Gastroesophageal sphincter (tissue), 4 donors: Measurements from ENCODE around the gene GCN1. TPM values are rescaled to one million over a fixed set of nuclear protein-coding genes. Genes with fewer than 3 reads are reported as not detected.

Source experiments
- ATAC-seq: fragments of 150-250 bp; one replicate; pipeline ENCODE4 v1.9.1; 2016; ENCODE audit warnings: mild to moderate bottlenecking, moderate library complexity
- H3K27ac ChIP-seq, 4 donors: fragments of 200-600 bp; sonication (generic) in 3 of 4; 1 replicate in 3 of 4; 2 replicates in 1 of 4; pipeline ENCODE4 v1.5.1; 2016 to 2019
- H3K27me3 ChIP-seq: fragments of 200-600 bp; sonication (generic); one replicate; pipeline ENCODE4 v1.5.1; 2019
- H3K36me3 ChIP-seq, 2 donors: fragments of 200-600 bp; sonication (generic); one replicate each; pipeline ENCODE4 v1.5.1; 2019; ENCODE audit warnings: control low read depth in 1 of 2
- H3K4me1 ChIP-seq, 3 donors: fragments of 200-600 bp; sonication (generic); 1 replicate in 2 of 3; 2 replicates in 1 of 3; pipeline ENCODE4 v1.5.1; 2016 to 2019; ENCODE audit warnings: control low read depth in 2 of 3
- H3K4me3 ChIP-seq, 2 donors: fragments of 200-600 bp; sonication (generic); one replicate each; pipeline ENCODE4 v1.5.1; 2019; ENCODE audit warnings: mild to moderate bottlenecking in 1 of 2, moderate library complexity in 1 of 2
- H3K9me3 ChIP-seq, 3 donors: fragments of 200-600 bp; sonication (generic); one replicate each; pipeline ENCODE4 v1.5.1; 2017 to 2019; ENCODE audit warnings: control low read depth in 2 of 3
- EP300 ChIP-seq: sonication (generic); formaldehyde crosslinking; IDR thresholded peaks from one replicate; pipeline ENCODE4 v1.6.1; 2017; ENCODE audit warnings: antibody characterized with exemption, mild to moderate bottlenecking
- POLR2A ChIP-seq, 2 donors: fragments of 450-650 bp; IDR thresholded peaks; one replicate each; pipeline ENCODE4 v1.6.1; 2017; ENCODE audit warnings: antibody characterized with exemption in 2 of 2, mild to moderate bottlenecking in 2 of 2, moderate library complexity in 1 of 2
- POLR2AphosphoS5 ChIP-seq: sonication (generic); formaldehyde crosslinking; IDR thresholded peaks from one replicate; pipeline ENCODE4 v1.6.1; 2017; ENCODE audit warnings: antibody characterized with exemption
- WGBS, 2 donors: methylation state at CpG; one replicate each; pipeline ENCODE4 v1.1.5; 2018; ENCODE audit warnings: low coverage in 1 of 2; 5-methylcytosine and 5-hydroxymethylcytosine counted together
- total RNA-seq, 4 donors: library from RNA; depleted of rRNA; stranded (reverse); fragments of >200 nt; gene quantifications; one replicate each; pipeline ENCODE4 v1.1.0, GENCODE V29; 2016
- TF ChIP-seq, protein P1 (sequence below), 4 experiments: fragments of 200-600 bp in 2 of 4; fragments of 450-650 bp in 2 of 4; sonication (generic) in 1 of 4; IDR thresholded peaks; one replicate each; pipeline ENCODE4 v1.5.1; 2017 to 2019; ENCODE audit warnings: antibody characterized with exemption in 4 of 4, mild to moderate bottlenecking in 2 of 4, moderate library complexity in 2 of 4

Gene GCN1
- total RNA-seq, 4 donors from 2014 or later: 39.3 to 82.2 (median 56.0) TPM

DNA sequence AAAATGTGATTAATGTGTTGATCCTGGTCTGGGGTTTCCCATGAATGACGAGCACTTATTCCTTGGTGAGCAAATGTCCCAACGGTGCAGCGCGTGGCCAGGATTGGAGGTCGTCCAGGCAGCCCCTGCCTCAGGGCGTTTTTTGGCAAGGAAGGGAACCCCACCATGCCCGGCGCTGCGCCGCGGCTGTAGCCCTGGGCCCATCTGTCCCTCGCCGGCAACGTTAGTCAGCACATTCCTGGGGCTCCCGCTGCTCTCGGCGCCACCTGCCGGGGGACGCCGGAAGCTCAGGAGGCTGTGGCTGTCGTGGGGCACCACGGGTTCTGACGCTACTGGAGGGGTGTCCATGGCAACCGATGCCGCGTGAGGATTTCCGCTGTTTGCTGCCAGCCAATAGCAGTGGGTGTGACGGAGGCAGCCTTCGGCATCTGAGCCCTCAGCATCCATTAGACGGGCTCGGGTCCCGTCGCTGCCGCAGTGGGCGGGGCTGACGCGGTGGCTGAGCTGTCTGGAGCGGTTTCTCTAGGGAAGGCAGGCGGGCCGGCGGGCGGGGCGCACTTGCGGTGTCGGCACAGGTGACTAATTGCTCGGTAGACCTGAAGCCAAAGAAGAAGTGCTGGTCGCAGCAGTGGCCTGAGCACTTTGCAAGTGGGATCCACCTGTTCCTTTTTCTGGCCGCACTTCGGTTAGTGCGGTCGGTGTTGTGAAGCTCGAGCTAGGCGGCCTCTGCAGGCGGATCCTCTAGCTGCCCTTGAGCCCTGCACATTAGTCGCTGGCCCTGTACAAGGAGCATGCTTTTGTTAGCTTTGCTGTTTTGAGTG, 107.5 kb downstream of the GCN1 start:
- Histone ChIP-seq H3K36me3 (peaks cover 0 to 1% of the 10 kb centered on the region in 2 donors), H3K27me3 (no peaks in the 10 kb centered on the region), H3K4me3 (peak overlapping the region; percentile 11 to 42), H3K4me1 (peaks cover 0 to 18% (median 9%) of the 10 kb centered on the region in 3 donors), H3K9me3 (no peaks in the 10 kb centered on the region), H3K27ac (peak overlapping the region in 3 of 4 donors; percentile 77 to 83 (median 79))
- ATAC-seq: peak; percentile 99
- TF ChIP-seq, protein P1, sequence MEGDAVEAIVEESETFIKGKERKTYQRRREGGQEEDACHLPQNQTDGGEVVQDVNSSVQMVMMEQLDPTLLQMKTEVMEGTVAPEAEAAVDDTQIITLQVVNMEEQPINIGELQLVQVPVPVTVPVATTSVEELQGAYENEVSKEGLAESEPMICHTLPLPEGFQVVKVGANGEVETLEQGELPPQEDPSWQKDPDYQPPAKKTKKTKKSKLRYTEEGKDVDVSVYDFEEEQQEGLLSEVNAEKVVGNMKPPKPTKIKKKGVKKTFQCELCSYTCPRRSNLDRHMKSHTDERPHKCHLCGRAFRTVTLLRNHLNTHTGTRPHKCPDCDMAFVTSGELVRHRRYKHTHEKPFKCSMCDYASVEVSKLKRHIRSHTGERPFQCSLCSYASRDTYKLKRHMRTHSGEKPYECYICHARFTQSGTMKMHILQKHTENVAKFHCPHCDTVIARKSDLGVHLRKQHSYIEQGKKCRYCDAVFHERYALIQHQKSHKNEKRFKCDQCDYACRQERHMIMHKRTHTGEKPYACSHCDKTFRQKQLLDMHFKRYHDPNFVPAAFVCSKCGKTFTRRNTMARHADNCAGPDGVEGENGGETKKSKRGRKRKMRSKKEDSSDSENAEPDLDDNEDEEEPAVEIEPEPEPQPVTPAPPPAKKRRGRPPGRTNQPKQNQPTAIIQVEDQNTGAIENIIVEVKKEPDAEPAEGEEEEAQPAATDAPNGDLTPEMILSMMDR (IDR thresholded peaks at IDR 0.05): peak in 3 of 4 experiments; percentile 96 to 97 (median 96)
- TF ChIP-seq POLR2AphosphoS5 (peak; percentile 90), POLR2A (IDR thresholded peaks at IDR 0.05) (no peak), EP300 (no peak)
- 0 to 2% methylated on average over 1 to 6 of the region's 55 CpGs for WGBS, 2 donors

DNA sequence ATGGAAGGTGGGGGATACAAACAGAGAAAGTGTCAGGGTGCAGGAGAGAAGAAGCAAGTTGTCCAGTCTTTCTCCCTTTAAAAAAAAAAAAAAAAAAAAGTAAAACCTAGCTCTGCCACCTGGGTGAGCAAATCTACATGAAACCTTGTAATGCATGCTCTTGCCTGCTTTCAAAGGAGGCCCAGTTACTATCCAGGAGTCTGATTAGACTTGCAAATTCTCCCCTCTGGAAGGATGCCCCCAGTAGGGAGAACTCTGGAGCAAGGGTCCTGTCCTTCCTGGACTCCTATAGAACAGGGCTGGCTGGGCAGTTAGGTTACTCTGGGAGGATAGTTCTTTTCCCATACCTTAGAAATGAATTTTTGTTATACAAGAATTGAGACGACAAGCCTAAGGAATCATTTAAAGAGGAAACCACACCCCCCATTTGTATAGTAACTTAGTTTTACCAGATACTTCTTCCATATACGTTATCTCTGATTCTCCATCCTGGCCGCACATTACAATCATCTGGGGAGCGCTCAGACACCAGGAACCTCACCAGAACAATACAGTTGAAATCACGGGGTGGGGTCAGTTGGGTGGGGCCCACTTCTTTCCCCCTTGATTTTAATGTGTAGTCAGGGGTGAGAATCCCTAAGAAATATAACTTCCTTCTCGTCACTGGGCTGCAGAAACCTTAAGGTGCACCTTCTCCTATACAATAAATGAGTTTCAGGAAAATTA, 108.4 kb downstream of the GCN1 start:
- Histone ChIP-seq H3K4me1 (peaks cover 0 to 18% (median 9%) of the 10 kb centered on the region in 3 donors), H3K9me3 (no peaks in the 10 kb centered on the region), H3K27me3 (no peaks in the 10 kb centered on the region), H3K4me3 (peak overlapping the region in 1 of 2 donors; percentile 42), H3K27ac (peak overlapping the region in 3 of 4 donors; percentile 77 to 83 (median 79)), H3K36me3 (no peaks in the 10 kb centered on the region)
- 57 to 59% methylated on average over 6 of the region's 6 CpGs for WGBS, 2 donors
- TF ChIP-seq POLR2AphosphoS5 (no peak), POLR2A (IDR thresholded peaks at IDR 0.05) (no peak), EP300 (no peak)
- TF ChIP-seq, protein P1 (IDR thresholded peaks at IDR 0.05): no peak
- no peak for ATAC-seq

DNA sequence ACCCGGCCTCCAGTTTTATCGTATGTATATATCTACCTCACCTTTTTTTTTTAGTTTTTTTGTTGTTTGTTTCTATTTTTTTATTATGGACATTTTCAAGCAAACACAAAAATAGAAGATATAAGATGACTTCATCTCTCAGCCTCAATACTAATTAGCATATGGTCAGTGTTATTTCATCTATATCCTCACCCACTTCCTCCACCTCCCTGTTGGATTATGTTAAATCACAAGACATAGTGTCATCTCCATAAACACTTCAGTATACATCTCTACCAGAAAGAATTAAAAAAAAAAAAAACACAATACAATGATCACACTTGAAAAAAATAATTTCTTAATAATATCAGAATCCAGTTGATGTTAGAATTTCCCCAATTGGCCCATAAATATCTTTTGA, 112.9 kb downstream of the GCN1 start:
- no peak for ATAC-seq
- TF ChIP-seq EP300 (no peak), POLR2A (IDR thresholded peaks at IDR 0.05) (no peak), POLR2AphosphoS5 (no peak)
- TF ChIP-seq, protein P1 (IDR thresholded peaks at IDR 0.05): no peak
- Histone ChIP-seq H3K36me3 (no peaks in the 10 kb centered on the region), H3K4me1 (peaks cover 0 to 8% (median 5%) of the 10 kb centered on the region in 3 donors), H3K4me3 (no peak overlapping the region), H3K27ac (no peak overlapping the region), H3K9me3 (no peaks in the 10 kb centered on the region), H3K27me3 (no peaks in the 10 kb centered on the region)
- WGBS, 2 donors: 80 to 100% methylated on average over 1 to 2 of the region's 2 CpGs

DNA sequence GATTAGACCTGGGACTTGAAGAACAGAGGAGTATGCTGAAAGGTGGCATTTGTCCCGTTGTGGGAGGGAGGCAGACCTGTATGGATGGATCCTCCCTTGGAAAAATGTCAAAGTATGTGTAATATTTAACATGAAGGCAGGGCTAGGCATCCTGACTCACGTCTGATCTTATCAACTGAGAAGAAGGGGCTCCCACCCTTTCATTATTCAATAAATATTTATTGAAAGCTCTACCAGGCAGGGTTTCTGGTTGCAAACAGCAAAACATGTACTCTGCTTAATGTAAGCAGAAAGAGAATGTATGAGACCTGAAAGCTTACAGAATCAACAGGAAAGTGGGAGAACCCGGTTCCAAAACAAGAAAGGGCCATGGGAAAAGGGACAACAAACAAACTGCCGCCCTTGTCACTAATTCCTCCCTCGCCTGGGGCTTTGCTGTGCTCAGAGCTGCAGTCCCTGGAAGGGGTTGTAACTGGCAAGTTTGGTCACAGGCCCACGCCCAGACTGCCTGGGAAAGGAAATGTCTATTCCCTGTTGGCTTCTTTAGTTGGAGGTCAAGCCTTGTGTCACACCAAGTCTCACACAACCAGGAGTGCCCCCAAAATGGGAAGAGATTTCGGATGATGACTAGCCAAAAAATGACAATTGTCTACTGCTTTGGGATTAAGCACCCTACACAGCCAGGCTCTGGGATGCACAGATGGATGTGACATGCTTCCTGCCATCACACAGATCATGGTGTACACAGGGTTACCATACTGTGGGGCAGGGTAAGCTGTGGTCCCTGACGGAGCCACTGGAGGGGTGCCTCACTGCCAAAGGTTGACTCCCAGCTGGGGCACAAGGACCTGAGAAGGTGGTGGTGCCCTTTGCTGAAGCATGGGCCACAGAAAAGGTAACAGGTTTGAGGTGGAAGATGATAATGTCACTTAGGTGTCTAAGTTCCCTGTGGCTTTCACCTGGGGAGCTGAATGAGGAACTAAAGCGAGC, 114.8 kb downstream of the GCN1 start:
- 51 to 54% methylated on average over 5 to 8 of the region's 9 CpGs for WGBS, 2 donors
- H3K36me3 ChIP-seq: no peaks in the 10 kb centered on the region
- no peaks in the 10 kb centered on the region for H3K9me3 ChIP-seq
- peaks cover 10% of the 10 kb centered on the region for H3K27me3 ChIP-seq
- no peaks in the 10 kb centered on the region for H3K4me1 ChIP-seq
- TF ChIP-seq POLR2A (IDR thresholded peaks at IDR 0.05): no peak
- no peak for TF ChIP-seq POLR2AphosphoS5
- TF ChIP-seq EP300: no peak
- TF ChIP-seq, protein P1 (IDR thresholded peaks at IDR 0.05): no peak
- H3K27ac ChIP-seq: no peak overlapping the region
- ATAC-seq: no peak
- H3K4me3 ChIP-seq: no peak overlapping the region
